ENCODE results near the gene PPP2CA.

DNA sequence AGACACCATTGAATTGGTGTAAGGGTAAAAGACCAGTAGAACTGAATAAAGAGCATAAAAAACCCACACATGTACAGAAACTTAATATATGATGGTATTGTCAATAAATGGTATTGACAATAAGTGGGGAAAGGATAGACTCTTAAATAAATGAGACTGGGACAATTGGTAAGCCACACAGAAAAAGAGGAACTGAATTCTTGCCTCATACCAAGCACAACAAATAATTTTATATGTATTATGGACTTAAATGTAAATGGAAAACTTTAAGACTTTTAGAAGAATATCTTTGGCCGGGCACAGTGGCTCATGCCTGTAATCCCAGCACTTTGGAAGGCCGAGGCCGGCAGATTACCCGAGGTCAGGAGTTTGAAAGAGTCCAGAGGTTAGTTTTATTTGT is 37.9 kb upstream of the PPP2CA start:
- no peak for TF ChIP-seq POLR2AphosphoS5 (IDR thresholded peaks at IDR 0.05)
- TF ChIP-seq EP300 (IDR thresholded peaks at IDR 0.05; ENCODE audit: low read depth): no peak
